ENCODE measurements around the gene CAPN13.

DNA sequence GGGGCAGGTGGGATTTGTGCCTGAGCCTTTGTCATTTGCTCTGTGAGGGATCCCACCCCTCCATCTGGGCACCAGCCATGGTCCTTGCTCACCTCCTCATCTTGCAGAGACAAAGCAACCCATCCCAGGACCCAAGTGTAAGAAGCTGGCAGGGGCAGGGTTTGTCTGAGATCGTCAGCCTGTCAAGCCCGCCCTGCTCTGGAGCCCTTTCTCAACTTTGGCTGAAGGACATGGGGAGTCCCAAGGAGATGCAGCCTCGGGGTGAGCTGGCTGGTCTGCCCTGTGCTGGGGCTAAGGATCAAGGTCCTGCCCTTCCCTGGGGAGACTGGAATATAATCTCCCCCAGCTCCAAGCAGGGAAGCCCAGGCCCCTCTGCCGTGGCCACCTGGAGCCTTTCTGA, 86.0 kb downstream of the CAPN13 start:
- no peak for TF ChIP-seq POLR2A (IDR thresholded peaks at IDR 0.05)
- TF ChIP-seq, protein P1, sequence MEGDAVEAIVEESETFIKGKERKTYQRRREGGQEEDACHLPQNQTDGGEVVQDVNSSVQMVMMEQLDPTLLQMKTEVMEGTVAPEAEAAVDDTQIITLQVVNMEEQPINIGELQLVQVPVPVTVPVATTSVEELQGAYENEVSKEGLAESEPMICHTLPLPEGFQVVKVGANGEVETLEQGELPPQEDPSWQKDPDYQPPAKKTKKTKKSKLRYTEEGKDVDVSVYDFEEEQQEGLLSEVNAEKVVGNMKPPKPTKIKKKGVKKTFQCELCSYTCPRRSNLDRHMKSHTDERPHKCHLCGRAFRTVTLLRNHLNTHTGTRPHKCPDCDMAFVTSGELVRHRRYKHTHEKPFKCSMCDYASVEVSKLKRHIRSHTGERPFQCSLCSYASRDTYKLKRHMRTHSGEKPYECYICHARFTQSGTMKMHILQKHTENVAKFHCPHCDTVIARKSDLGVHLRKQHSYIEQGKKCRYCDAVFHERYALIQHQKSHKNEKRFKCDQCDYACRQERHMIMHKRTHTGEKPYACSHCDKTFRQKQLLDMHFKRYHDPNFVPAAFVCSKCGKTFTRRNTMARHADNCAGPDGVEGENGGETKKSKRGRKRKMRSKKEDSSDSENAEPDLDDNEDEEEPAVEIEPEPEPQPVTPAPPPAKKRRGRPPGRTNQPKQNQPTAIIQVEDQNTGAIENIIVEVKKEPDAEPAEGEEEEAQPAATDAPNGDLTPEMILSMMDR (IDR thresholded peaks at IDR 0.05): no peak

Data from breast epithelium (tissue), 3 donors.